ENCODE results near the gene RACGAP1. TPM values are rescaled to one million over a fixed set of nuclear protein-coding genes. Genes with fewer than 3 reads are reported as not detected.
A peak's percentile ranks its signal among the peaks of the same experiment; 100 is the strongest.

Gene RACGAP1
- polyA plus RNA-seq, 4 donors, result 44.5 to 53.4 (median 47.8) TPM

- DNase-seq (ENCODE audit: low read depth in 4 of 4, low spot score in 2 of 4), result no peak
Measured at GRCh38 chr12:49957570-49957967, 67.7 kb downstream of the RACGAP1 start.

- DNase-seq (ENCODE audit: low read depth in 4 of 4, low spot score in 2 of 4), result no peak
Measured at GRCh38 chr12:49956663-49957569, 68.4 kb downstream of the RACGAP1 start.

DNA sequence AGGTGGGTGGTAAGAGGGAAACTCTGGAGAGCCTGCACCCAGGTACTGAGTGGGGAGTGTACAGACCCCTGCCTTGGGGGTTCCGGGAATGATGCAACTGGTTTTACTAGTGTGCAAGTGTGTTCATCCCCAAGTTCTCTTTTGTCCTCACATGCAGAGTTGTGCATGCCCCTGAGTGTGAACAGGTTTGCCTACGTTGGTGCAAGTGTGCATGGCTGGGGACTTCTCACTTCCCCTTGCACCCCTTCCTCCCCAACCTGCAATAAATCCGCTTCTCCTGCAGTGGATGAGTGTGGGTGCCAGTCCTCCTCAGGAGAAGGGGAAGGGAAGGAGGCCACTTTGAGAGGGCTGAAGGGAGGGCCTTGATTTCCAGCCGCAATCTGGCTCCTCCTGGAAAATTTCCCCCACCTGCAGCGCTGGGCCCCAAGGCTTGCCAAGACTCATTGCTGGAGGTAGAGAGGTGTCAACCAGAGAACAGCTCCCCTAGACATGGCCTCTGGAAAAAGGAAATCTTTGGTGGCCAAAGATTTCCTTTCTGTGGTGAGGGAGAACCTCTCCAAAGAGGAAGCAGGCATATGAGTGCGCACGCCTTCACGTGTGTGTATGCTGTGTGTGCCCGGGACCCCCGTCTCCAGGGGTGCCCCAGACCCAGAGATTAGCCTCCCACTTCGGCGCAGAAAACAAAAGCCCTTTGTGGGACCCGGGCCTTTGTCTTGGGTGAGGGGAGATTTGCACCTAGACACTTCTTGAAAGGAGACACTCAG lies 69.2 kb downstream of the RACGAP1 start:
- DNase-seq (ENCODE audit: low read depth in 4 of 4, low spot score in 2 of 4), result no peak

DNA sequence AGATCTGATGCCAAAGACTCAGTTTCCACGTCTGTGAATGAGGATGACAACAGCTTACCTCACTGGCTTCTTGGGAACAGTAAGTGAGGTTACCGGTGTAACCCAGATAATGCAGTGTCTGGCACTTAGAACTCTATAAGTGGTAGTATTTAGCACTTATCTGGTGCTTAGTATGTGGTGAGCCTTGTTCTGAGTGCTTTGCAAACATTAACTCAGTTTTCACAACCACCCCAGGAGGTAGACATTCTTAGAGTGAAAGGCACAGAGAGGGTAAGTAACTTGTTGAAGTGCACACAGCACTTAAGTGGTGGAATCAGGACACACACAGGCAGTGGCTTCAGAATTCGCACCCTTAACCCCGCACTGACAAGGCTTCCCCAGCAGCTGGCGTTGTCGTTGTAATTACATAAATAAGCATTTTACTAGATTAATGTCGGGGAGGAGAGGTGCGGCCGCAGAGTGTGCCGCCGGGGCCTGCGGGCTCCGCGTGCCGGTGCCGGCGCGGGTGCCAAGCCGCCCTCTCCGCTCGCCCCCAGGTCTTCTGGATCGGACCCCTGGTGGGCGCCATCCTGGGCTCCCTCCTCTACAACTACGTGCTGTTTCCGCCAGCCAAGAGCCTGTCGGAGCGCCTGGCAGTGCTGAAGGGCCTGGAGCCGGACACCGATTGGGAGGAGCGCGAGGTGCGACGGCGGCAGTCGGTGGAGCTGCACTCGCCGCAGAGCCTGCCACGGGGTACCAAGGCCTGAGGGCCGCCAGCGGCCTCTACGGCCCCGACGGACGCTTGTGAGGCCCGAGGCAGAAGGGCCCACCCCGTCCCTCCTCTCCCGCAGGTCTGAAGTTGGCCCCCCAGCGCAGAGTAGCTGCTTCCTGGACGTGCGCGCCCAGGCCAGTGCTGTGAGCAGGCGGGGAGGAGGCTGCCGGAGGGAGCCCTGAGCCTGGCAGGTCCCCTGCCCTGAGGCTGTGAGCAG lies 70.1 kb downstream of the RACGAP1 start:
- DNase-seq (ENCODE audit: low read depth in 4 of 4, low spot score in 2 of 4), result no peak

- no peak for DNase-seq (ENCODE audit: low read depth in 4 of 4, low spot score in 2 of 4)
Measured at GRCh38 chr12:49953961-49954846, 71.1 kb downstream of the RACGAP1 start.

GRCh38 chr12:49953151-49953550 lies 72.1 kb downstream of the RACGAP1 start:
- no peak for DNase-seq (ENCODE audit: low read depth in 4 of 4, low spot score in 2 of 4)

DNA sequence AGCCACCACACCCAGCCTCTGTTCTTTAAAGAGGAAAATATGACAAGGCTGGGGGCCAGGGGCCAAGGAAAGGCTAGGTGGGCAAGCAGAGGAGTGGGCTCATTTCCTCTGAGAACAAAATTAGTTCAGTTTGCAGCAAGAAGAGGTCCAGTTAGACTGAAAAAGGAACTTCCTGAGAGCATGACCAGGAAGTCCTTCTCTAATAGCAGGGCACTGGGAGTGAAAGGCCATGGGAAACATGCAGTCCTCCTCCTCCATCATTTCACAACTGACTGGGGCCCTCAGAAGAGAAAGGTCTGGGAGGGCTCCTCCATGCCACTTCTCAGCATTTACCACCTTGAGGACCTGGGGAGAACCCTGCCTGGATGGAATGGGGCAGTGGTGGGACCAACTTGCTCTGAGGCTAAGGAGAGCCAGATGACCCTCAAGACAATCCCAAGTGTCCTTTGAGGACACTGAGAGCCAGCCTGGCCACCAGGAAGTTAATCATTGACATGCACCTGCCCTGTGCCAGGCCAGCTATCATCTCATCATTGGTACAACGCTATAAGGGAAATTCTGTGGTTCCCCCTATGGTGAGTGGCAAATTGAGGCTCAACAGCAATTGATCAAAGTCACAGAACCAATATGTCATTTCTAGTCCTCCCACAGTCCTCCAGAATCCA lies 72.8 kb downstream of the RACGAP1 start:
- no peak for DNase-seq (ENCODE audit: low read depth in 4 of 4, low spot score in 2 of 4)

DNA sequence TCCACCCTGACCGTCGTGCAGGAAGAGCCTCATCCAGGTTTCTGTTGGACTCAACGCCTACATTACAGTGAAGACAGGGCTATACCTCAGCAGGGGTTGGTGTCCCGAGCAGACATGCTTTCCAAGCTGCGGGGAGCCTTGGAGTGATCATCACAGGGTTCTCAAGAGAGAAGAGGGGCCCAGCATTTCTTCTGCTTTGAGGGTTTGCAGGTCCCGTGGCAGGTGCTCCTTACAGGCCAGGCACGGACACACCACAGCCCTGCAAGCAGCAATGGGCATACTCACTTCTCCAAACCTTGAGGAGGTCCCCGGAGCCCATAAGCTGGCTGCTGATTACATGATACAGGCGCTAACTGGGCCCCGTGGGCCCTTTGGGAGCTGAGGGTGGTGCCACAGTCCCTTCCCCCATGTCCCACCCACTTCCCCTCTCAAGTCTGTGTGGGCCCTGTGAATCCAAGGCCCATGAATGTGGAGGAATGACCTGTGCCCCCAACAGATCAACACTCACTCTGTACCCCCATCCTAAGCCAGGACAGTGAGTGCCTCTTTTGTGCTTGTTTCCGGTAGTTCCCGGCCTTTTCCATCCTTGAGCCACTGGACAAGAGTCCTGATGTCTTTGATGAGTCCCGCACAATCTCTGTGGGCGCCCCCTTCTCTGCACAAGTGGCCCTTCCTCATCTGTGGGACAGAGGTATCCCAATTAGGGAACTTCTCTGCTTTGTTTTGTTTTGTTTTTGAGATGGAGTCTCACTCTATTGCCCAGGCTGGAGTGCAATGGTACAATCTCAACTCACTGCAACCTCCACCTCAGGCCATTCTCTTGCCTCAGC lies 73.7 kb downstream of the RACGAP1 start:
- DNase-seq (ENCODE audit: low read depth in 4 of 4, low spot score in 2 of 4), result no peak

DNA sequence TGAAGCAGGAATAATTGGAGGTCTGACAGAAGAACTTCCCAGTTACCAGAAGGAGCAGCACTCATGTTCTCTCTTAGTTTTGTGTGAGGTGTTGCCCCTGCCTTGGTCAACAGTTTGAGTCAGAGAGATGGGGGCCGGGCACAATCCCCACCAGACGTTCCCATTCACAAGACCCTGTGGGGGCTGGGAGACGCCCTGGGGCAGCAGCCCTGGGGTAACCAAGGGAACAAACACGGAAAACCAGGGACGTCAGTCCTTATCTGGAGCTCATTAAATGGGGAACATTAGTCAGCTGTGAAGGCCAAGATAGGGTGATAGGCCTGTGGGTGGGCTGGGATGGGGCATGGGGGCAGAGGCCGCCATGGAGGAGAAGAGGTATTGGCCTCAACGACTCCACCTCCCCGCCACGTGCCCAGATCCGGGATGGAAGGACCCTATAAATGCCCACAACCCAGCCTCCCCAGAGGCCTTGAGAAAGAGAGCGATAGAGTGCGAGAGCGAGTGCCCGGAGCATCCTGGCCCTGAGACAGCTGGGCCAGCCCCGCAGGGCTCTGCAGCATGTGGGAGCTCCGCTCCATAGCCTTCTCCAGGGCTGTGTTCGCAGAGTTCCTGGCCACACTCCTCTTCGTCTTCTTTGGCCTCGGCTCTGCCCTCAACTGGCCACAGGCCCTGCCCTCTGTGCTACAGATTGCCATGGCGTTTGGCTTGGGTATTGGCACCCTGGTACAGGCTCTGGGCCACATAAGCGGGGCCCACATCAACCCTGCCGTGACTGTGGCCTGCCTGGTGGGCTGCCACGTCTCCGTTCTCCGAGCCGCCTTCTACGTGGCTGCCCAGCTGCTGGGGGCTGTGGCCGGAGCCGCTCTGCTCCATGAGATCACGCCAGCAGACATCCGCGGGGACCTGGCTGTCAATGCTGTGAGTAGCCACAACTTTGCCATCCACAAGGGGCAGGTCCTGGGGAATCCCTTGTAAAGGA lies 74.7 kb downstream of the RACGAP1 start, which contains the start of gene AQP2:
AQP2 (plus strand) TSS at position 465 of the 979 bp plus-strand sequence; CDS start at position 559, 94 bp downstream.
- DNase-seq (ENCODE audit: low read depth in 4 of 4, low spot score in 2 of 4), result no peak

DNA sequence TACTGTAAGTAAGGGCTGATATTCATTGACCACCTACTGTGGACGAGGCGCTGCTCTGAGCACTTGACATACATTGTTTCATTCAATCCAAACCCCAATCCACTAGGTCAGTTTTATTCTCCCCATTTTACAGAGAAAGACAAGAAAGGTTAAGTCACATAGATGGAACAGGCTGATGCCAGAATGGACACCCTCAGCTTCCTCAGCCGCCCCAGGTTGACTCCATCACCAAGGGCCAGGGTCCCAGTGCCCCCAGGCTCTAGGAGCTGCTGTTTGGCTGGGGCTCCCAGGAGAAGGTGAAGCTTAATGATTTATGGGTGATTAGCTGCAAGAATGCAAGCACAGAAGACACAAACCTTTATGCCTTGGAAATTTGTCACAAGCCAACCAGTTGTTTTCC lies 75.4 kb downstream of the RACGAP1 start:
- no peak for DNase-seq (ENCODE audit: low read depth in 4 of 4, low spot score in 2 of 4)

GRCh38 chr12:49948866-49949845 lies 76.1 kb downstream of the RACGAP1 start:
- no peak for DNase-seq (ENCODE audit: low read depth in 4 of 4, low spot score in 2 of 4)

DNA sequence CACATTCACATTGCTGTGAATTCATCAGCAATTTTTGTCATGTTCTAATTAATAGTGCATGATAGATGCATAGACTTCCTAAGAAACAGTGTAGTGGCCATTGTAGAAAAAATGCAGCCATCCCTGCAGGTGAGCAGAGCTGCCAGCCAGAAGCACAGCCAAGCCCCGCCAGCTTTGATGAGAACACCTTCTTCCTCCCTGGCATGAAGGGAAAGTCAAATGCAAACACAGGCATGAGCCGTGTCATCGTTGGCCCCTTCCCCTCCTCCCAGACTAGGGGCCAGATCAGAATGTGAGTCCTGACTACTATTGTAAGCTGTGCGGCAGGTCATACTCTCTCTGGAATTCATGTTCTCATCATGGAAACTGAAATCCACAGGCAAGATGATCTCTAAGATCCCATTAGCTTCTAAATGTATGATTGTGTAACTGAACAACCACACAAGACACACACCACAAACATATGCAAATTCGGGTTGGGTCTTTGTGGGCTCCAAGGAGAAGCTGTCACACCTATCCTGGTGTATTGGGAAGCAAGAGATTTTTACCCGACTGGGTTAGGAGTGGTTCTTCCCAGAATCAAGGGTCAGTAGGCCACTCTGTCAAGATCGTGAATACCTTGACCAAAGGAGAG lies 77.6 kb downstream of the RACGAP1 start:
- DNase-seq (ENCODE audit: low read depth in 4 of 4, low spot score in 2 of 4), result no peak

- no peak for DNase-seq (ENCODE audit: low read depth in 4 of 4, low spot score in 2 of 4)
Measured at GRCh38 chr12:49946497-49946896, 78.8 kb downstream of the RACGAP1 start.

- DNase-seq (ENCODE audit: low read depth in 4 of 4, low spot score in 2 of 4), result no peak
Measured at GRCh38 chr12:49946086-49946485, 79.2 kb downstream of the RACGAP1 start.

DNA sequence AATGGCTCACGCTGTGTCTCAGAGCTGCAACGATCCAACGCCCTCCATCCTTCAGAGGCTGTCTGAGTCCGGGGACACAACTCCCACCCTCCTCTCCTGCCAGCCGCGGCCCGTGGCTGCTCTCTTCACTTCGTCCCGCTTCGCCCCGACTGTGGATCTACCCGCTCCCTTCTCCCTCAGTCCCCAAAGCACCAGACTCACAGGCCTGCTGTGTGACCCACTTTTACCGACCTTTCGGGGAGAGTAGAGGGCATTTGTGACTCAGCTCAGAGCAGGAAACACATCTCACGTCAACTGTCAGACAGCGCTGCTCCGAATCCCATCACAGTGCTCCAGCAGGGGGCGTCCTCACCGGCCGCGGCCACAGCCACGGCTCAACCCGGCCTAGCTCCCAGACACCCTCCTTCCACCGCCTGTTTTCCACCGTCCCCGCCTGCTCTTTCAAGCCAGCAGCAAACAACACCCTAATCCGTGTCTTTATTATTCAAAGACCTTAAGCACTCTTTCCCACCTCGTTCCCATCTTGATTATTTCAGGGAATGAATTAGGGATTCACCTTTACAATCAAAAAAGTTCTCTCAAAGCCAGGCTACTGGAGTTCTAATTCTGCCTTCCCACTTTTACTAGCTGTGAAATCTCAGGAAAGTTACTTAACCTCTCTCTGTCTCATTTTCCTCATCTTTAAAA lies 79.8 kb downstream of the RACGAP1 start:
- DNase-seq (ENCODE audit: low read depth in 4 of 4, low spot score in 2 of 4), result peak in 1 of 4 donors; percentile 73

All from left renal cortex interstitium (tissue), 4 donors.